Stimulated activated CD4-positive, alpha-beta T cell treated with anti-CD3 and anti-CD28 coated beads, Interleukin-1b, Interleukin-23, amount 100 ng/mL, for 1 hour (primary cell): ENCODE results near the gene FKBP5.
"Not testable (repeated sequence)": the region's sequence is repeated elsewhere in the genome, so short reads cannot be mapped to it uniquely, and the experiment has no call there.

Source experiments
- DNase-seq, 2 donors: peaks; one replicate each; pipeline ENCODE4 v3.0.0-alpha.2; 2020; ENCODE audit warnings: low read depth in 2 of 2

FKBP5 gene

DNA sequence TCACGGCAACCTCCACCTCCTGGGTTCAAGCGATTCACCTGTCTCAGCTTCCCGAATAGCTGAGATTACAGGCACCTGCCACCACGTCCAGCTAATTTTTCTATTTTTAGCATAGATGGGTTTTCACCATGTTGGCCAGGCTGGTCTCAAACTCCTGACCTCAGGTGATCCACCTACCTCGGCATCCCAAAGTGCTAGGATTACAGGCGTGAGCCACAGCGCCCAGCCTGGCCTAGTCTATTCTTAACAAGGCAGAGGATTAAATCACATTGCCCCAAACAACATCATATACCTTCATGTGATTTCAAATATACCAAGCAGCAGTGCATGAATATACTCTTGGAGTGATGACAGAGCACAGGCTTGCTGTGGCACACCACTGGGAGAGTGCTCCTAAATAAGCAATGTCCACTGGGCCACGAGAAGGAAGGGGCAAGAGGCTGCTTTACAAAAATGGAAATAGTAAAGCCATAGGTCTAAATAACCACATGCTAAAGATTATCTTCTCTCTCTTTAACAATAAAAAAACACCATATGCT is 99.4 kb downstream of the FKBP5 start:
- no peak for DNase-seq

- DNase-seq: no peak
These were observed 101.5 kb downstream of the FKBP5 start for GRCh38 chr6:35587167-35587566.

GRCh38 chr6:35586542-35586941 is 102.2 kb downstream of the FKBP5 start:
- no peak for DNase-seq

DNA sequence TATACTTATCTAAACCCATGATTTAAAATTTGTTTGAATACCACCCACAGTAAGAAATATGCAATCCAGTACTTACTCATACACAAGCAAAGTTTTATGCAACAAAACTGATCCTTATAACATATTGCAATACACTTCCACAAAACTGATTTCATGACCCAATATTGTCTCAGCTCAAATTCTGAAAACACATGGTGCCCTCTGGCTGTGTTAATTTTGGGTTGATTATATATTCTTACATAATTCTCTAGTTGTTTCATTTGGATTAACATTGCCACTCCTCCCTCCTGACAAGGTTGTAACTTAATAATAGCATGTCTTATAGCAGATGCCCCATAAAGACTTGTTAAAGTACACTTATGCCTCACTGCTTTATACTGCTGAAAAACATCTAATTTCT is 103.1 kb downstream of the FKBP5 start:
- DNase-seq: no peak

- DNase-seq: peak; percentile 40 to 60
These were observed 104.6 kb downstream of the FKBP5 start for GRCh38 chr6:35583893-35584688.

DNA sequence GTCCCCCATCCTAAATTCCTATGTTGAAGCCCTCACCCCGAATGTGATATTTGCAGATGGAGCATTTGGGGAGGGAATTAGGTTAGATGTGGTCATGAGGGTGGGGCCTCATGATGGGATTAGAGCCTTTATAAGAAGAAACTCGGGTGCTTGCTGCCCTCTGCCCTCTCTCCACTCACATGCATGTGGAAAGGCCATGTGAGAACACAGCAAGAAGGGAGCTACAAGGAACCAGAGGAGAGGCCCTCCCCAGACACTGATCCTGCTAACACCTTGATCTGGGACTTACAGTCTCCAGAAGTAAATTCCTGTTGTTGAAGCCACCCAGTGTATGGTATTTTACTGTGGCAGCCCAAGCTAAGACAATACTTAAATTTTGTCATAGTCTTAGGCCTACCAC is 106.4 kb downstream of the FKBP5 start:
- DNase-seq: no peak

DNA sequence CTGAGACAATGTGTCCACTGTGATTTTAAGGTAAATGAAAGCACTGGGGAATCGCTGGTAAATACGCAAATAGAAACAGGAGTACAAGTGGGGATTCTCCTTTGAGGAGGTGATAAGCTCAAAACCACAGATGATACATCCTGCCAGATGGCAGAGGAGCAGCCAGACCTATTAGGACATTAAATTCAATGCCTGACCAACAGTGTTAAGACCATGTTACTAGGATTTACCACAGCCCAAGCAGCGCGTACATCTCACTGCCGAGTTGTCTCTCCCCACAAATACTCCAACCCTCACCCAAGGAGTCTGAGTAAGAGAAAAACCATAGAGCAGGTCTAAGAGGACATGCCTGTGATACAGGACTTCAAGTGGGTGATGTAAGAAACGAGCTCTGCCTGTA is 107.1 kb downstream of the FKBP5 start:
- DNase-seq: no peak

DNA sequence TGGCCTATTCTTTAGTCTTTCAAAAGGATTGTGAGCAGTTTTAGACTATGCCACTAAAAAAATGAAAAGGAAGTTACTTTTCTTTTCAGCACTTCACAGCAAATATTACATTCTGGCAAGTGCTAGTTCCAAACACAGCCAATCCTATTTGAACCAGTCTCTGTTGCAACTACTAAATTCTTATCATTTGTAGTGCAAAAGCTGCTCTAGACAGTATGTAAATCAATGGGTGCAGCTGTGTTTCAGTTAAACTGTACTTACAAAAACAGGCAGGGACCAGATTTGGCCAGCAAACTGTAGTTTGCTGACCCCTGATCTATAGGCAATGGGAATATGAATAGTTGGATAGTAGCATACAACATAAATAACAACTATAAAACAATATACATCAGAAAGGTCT is 107.9 kb downstream of the FKBP5 start:
- no peak for DNase-seq

GRCh38 chr6:35576682-35577081 is 112.0 kb downstream of the FKBP5 start:
- no peak for DNase-seq

- no peak for DNase-seq
These were observed 115.1 kb downstream of the FKBP5 start for GRCh38 chr6:35573495-35574110.

GRCh38 chr6:35570885-35571330 is 117.8 kb downstream of the FKBP5 start:
- DNase-seq: not testable (repeated sequence)

DNA sequence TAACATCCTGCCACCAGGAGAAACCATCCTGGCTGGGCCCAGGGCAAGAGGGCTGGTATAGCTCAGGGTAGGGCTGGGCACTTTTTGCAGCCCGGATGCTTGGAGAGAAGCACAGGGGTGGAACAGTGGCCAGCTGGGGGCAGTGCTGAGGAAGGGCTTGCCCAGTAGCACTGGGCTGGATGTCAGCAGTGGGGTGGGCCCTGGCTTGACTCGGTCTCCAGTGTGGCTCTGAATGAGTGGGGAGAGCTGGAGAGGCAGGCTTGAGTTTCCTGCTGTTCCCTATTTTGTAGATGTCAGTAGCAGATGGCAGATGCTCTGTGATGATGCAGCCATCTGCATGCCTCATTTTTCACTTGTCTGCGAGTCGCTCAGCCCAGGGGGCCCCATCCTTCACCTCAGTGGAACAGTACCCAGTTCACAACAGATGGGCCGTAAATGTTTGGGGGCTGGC is 119.7 kb downstream of the FKBP5 start:
- DNase-seq: no peak

DNA sequence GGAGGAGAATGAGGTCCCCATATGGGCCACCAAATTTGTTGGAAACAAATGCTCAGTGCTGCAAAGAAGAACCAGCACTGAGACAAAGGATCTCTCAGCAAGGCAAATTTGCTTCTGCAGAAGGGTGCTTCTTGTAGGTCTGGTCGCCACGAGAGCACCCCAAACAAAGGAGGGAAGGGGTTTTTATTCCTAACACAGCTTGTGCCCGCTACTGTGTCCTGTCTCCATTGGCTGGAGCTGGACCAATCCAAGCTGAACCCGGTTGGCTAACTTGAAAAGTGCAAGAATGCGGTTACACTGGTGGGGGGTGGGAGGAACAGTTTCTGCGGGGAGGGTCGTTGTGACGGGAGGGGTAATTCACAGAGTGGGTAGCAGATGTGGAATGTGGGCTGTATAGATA is 121.9 kb downstream of the FKBP5 start:
- no peak for DNase-seq

DNA sequence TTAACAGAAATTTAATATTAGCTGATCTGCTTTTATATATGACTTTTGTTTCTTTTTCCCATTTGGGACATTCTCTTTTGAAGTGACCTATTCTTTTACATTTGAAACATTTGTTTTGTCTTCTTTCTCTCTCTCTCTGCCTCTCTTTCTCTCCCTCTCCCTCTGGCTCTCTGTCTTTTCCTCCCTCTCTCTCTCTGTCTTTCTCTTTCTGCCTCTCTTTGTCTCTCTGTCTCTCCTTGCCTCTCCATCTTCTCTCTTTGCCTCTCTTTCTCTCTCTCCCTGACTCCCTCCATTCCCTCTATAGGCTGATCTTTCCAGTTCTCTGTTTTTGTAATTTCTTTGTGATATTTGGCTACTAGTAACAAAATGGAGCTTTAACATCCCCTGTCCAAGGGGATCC is 124.0 kb downstream of the FKBP5 start:
- no peak for DNase-seq

- no peak for DNase-seq
These were observed 126.7 kb downstream of the FKBP5 start for GRCh38 chr6:35562060-35562459.

DNA sequence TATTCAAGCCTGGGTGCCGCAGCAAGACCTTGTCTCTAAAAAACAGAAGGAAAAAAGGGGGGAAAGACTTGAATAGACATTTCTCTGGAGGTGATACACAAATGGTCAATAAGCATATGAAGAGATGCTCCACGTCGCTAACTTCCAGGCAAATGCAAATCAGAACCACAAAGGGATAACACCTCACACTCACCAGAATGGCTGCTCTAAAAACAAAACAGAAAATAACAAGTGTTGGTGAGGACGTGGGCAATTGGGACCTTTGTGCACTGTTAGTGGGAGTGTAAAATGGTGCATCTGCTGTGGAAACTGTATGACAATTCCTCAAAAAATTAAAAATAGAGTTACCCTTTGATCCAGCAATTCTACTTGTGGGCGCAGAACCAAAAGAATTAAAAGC is 127.6 kb downstream of the FKBP5 start:
- no peak for DNase-seq

DNA sequence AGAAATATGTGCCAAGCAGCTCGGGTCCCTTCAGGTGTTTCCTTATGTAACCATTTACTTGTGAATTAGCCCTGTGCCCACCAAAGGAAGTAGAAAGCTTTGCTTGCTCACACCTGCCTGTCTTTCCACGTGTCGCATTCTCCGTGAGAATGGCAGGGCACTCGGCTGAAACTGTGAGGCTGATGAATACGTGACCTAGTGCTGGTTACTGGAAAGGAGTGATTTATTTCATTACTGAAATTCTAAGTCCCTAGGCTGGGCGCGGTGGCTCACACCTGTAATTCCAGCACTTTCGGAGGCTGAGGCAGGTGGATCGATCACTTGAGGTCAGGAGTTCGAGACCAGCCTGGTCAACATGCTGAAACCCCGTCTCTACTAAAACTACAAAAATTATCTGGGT is 130.1 kb downstream of the FKBP5 start:
- DNase-seq: no peak

DNA sequence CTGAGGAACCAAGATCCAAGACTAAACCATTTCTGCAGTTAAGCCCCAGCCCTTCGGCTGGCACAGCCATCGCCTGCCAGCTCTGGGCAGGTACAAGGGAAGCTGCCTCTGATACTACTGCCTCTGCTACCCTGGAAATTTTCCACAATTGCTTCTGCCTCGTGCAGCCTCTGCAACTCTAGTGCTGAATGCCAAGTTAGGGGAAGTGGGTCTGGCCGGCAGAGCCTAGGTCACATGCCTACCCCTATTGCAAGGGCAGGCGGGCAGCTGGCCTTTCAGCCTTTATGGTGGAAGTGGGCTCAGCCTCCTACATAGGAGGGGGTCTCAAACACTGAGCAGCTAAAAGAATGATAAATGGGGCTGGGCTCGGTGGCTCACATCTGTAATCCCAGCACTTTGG is 131.5 kb downstream of the FKBP5 start:
- DNase-seq: no peak

GRCh38 chr6:35554811-35555210 is 133.9 kb downstream of the FKBP5 start:
- DNase-seq: no peak

- no peak for DNase-seq
These were observed 135.4 kb downstream of the FKBP5 start for GRCh38 chr6:35553315-35553714.

DNA sequence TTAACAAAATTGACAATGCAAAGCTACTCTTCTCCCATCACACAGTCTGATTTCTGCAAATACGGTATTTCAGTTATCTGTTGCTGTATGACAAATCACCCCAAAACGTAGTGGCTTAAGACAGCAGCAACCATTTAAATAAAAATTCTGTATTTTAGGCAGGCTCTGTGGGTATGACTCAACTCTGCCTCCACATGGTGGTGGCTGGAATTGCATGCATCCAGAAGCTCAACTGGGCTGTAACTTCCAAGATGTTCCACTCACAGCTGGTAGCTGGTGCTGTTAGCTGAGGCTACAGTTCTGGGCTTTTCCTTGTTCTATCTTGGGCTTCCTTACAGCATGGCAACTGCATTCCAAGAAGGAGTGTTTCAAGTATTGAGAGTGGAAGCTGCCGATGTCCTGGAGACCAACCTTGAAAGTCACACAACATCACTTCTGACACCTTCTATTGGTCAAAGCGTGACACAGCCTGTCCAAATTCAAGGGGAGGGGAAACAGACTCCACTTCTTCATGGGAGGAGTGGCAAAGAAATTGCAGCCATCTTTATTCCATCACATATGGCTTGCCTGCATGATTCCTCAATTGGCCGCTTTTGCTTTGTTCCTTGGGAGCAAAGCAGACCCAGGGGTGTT is 136.3 kb downstream of the FKBP5 start:
- DNase-seq: peak; percentile 15 to 35

GRCh38 chr6:35550437-35550836 is 138.3 kb downstream of the FKBP5 start:
- no peak for DNase-seq

GRCh38 chr6:35547676-35548075 is 141.0 kb downstream of the FKBP5 start:
- no peak for DNase-seq
